Hypothalamus (tissue), 51 donors: ENCODE data around the gene ARMC12.

Source experiments
- DNase-seq, 51 donors: peaks; one replicate each; lab custom pipeline; 2025; lab: John Stamatoyannopoulos, UW

The ARMC12 gene

GRCh38 chr6:35765739-35766138 lies 28.9 kb downstream of the ARMC12 start:
- no peak for DNase-seq

GRCh38 chr6:35769211-35769610 lies 32.4 kb downstream of the ARMC12 start:
- no peak for DNase-seq

- no peak for DNase-seq
Observed at GRCh38 chr6:35771343-35771627, 34.5 kb downstream of the ARMC12 start.

- DNase-seq: no peak
Observed at GRCh38 chr6:35774116-35774794, 37.4 kb downstream of the ARMC12 start.

- DNase-seq: no peak
Observed at GRCh38 chr6:35775031-35775430, 38.2 kb downstream of the ARMC12 start.

- no peak for DNase-seq
Observed at GRCh38 chr6:35776364-35777215, 39.8 kb downstream of the ARMC12 start, which contains the start of gene CLPSL2. Gene CLPSL2 (plus strand): TSS chr6:35776598. CDS start chr6:35776619, 21 bp downstream.

- no peak for DNase-seq
Observed at GRCh38 chr6:35777356-35778102, 40.7 kb downstream of the ARMC12 start.

GRCh38 chr6:35778437-35778836 lies 41.6 kb downstream of the ARMC12 start:
- no peak for DNase-seq

GRCh38 chr6:35780719-35781118 lies 43.9 kb downstream of the ARMC12 start, which contains the start of gene CLPSL1:
Gene CLPSL1 (plus strand): TSS chr6:35781019. CDS start chr6:35781111, 92 bp downstream.
- no peak for DNase-seq

GRCh38 chr6:35781290-35781689 lies 44.5 kb downstream of the ARMC12 start:
- no peak for DNase-seq

- DNase-seq: no peak
Observed at GRCh38 chr6:35782424-35782823, 45.6 kb downstream of the ARMC12 start.

- no peak for DNase-seq
Observed at GRCh38 chr6:35784200-35784599, 47.4 kb downstream of the ARMC12 start.

- DNase-seq: no peak
Observed at GRCh38 chr6:35786272-35786671, 49.4 kb downstream of the ARMC12 start.

- no peak for DNase-seq
Observed at GRCh38 chr6:35786810-35787209, 50.0 kb downstream of the ARMC12 start.

GRCh38 chr6:35787266-35788218 lies 50.7 kb downstream of the ARMC12 start:
- no peak for DNase-seq

- no peak for DNase-seq
Observed at GRCh38 chr6:35788423-35788982, 51.7 kb downstream of the ARMC12 start.

GRCh38 chr6:35790683-35791082 lies 53.9 kb downstream of the ARMC12 start:
- DNase-seq: no peak

GRCh38 chr6:35794536-35795452 lies 58.0 kb downstream of the ARMC12 start:
- DNase-seq: no peak
